ENCODE measurements around the gene SALL3. TPM values are rescaled to one million over a fixed set of nuclear protein-coding genes. Genes with fewer than 3 reads are reported as not detected.

The SALL3 gene
- total RNA-seq, 1 experiment from 2014 or later = not detected

GRCh38 chr18:78976765-78977636, 2.6 kb upstream of the SALL3 start:
- TF ChIP-seq CTCF (IDR thresholded peaks at IDR 0.05; ENCODE audit: unreplicated experiment) = no peak
- no peak overlapping the region for H3K27ac Mint-ChIP-seq (ENCODE audit: unreplicated experiment)
- intact Hi-C loops (cut with micrococcal nuclease; ENCODE audit: unreplicated experiment) = no loop called here
- H3K9me3 Mint-ChIP-seq (ENCODE audit: low read depth, unreplicated experiment) = peaks cover 8% of the 10 kb centered on the region
- no peak overlapping the region for H3K4me3 Mint-ChIP-seq (ENCODE audit: low read depth, unreplicated experiment)
- H3K36me3 Mint-ChIP-seq (ENCODE audit: insufficient read depth, unreplicated experiment) = no peaks in the 10 kb centered on the region
- no peaks in the 10 kb centered on the region for H3K27me3 Mint-ChIP-seq (ENCODE audit: unreplicated experiment)
- no TSS peak for BruUV-seq (replicated peaks)
- DNase-seq = no peak
- CTCF ChIA-PET = no interaction called here
- no peaks in the 10 kb centered on the region for H3K4me1 Mint-ChIP-seq (ENCODE audit: low read depth, unreplicated experiment)

GRCh38 chr18:78977637-78978348, 1.8 kb upstream of the SALL3 start:
- H3K27me3 Mint-ChIP-seq (ENCODE audit: unreplicated experiment) = no peaks in the 10 kb centered on the region
- H3K4me1 Mint-ChIP-seq (ENCODE audit: low read depth, unreplicated experiment) = no peaks in the 10 kb centered on the region
- TF ChIP-seq CTCF (IDR thresholded peaks at IDR 0.05; ENCODE audit: unreplicated experiment) = no peak
- H3K4me3 Mint-ChIP-seq (ENCODE audit: low read depth, unreplicated experiment) = no peak overlapping the region
- no TSS peak for BruUV-seq (replicated peaks)
- intact Hi-C loops (cut with micrococcal nuclease; ENCODE audit: unreplicated experiment) = no loop called here
- no peaks in the 10 kb centered on the region for H3K36me3 Mint-ChIP-seq (ENCODE audit: insufficient read depth, unreplicated experiment)
- CTCF ChIA-PET = no interaction called here
- H3K9me3 Mint-ChIP-seq (ENCODE audit: low read depth, unreplicated experiment) = peaks cover 8% of the 10 kb centered on the region
- DNase-seq = no peak
- no peak overlapping the region for H3K27ac Mint-ChIP-seq (ENCODE audit: unreplicated experiment)

GRCh38 chr18:78978349-78979055, 1.1 kb upstream of the SALL3 start:
- Mint-ChIP-seq H3K36me3 (ENCODE audit: insufficient read depth, unreplicated experiment) (no peaks in the 10 kb centered on the region), H3K27ac (ENCODE audit: unreplicated experiment) (no peak overlapping the region), H3K4me1 (ENCODE audit: low read depth, unreplicated experiment) (no peaks in the 10 kb centered on the region), H3K27me3 (ENCODE audit: unreplicated experiment) (no peaks in the 10 kb centered on the region), H3K9me3 (ENCODE audit: low read depth, unreplicated experiment) (peaks cover 8% of the 10 kb centered on the region), H3K4me3 (ENCODE audit: low read depth, unreplicated experiment) (no peak overlapping the region)
- intact Hi-C loops (cut with micrococcal nuclease; ENCODE audit: unreplicated experiment) = no loop called here
- no peak for TF ChIP-seq CTCF (IDR thresholded peaks at IDR 0.05; ENCODE audit: unreplicated experiment)
- DNase-seq = no peak
- no TSS peak for BruUV-seq (replicated peaks)
- CTCF ChIA-PET = no interaction called here

GRCh38 chr18:78979056-78979729, 425 bp upstream of the SALL3 start:
- no peak overlapping the region for H3K27ac Mint-ChIP-seq (ENCODE audit: unreplicated experiment)
- intact Hi-C loops (cut with micrococcal nuclease; ENCODE audit: unreplicated experiment) = no loop called here
- no peaks in the 10 kb centered on the region for H3K27me3 Mint-ChIP-seq (ENCODE audit: unreplicated experiment)
- no peak for TF ChIP-seq CTCF (IDR thresholded peaks at IDR 0.05; ENCODE audit: unreplicated experiment)
- peaks cover 8% of the 10 kb centered on the region for H3K9me3 Mint-ChIP-seq (ENCODE audit: low read depth, unreplicated experiment)
- CTCF ChIA-PET = no interaction called here
- no peak overlapping the region for H3K4me3 Mint-ChIP-seq (ENCODE audit: low read depth, unreplicated experiment)
- no peaks in the 10 kb centered on the region for H3K36me3 Mint-ChIP-seq (ENCODE audit: insufficient read depth, unreplicated experiment)
- no TSS peak for BruUV-seq (replicated peaks)
- no peaks in the 10 kb centered on the region for H3K4me1 Mint-ChIP-seq (ENCODE audit: low read depth, unreplicated experiment)
- DNase-seq = no peak

Data from Calu3 (cell line).